Neural cell (in vitro differentiated cells): Measurements from ENCODE around the gene CYGB. TPM values are rescaled to one million over a fixed set of nuclear protein-coding genes. Genes with fewer than 3 reads are reported as not detected.

ENCODE experiments used
- H2AFZ ChIP-seq: fragments of 200-600, 300-800 bp; sonication (generic), shearing (Covaris generic); 2 replicates; pipeline ENCODE4 v1.6.0; 2014; ENCODE audit warnings: low read depth, mild to moderate bottlenecking, antibody characterized with exemption, low read length, moderate library complexity
- H3F3A ChIP-seq: fragments of 200-600 bp; shearing (Covaris generic); 2 replicates; pipeline ENCODE4 v1.6.1; 2016; ENCODE audit warnings: mild to moderate bottlenecking, moderate library complexity, mixed read lengths, antibody characterized with exemption, low read length; ENCODE audit not compliant: insufficient read depth, poor library complexity, severe bottlenecking
- H3K27ac ChIP-seq: fragments of 200-600, 300-800 bp; sonication (generic), shearing (Covaris generic); 2 replicates; pipeline ENCODE4 v1.5.1; 2014; ENCODE audit warnings: mild to moderate bottlenecking, low read length, moderate library complexity
- H3K27me3 ChIP-seq: fragments of 300-800, 200-600 bp; sonication (generic), shearing (Covaris generic); 2 replicates; pipeline ENCODE4 v1.6.0; 2014; ENCODE audit warnings: mild to moderate bottlenecking, low read depth, low read length, moderate library complexity; ENCODE audit not compliant: insufficient read depth
- H3K36me3 ChIP-seq: fragments of 300-800, 200-600 bp; sonication (generic), shearing (Covaris generic); 2 replicates; pipeline ENCODE4 v1.5.1; 2014; ENCODE audit warnings: mild to moderate bottlenecking, antibody characterized with exemption, low read length, moderate library complexity; ENCODE audit not compliant: insufficient read depth
- H3K4me2 ChIP-seq: fragments of 300-800, 200-600 bp; sonication (generic), shearing (Covaris generic); 2 replicates; pipeline ENCODE4 v1.6.0; 2014; ENCODE audit warnings: mild to moderate bottlenecking, low read length
- H3K4me3 ChIP-seq: fragments of 300-800, 200-600 bp; sonication (generic), shearing (Covaris generic); 2 replicates; pipeline ENCODE4 v1.5.1; 2014; ENCODE audit warnings: mild to moderate bottlenecking, low read length, moderate library complexity
- H3K79me2 ChIP-seq: fragments of 200-600 bp; shearing (Covaris generic); replicated peaks from 2 replicates; pipeline ENCODE4 v1.6.0; 2014; ENCODE audit warnings: mild to moderate bottlenecking, low read length, moderate library complexity; ENCODE audit not compliant: insufficient read depth
- H3K9ac ChIP-seq: fragments of 300-800, 200-600 bp; sonication (generic), shearing (Covaris generic); 2 replicates; pipeline ENCODE4 v1.6.1; 2016; ENCODE audit warnings: mild to moderate bottlenecking, low read length, mixed read lengths
- H3K9me2 ChIP-seq: fragments of 200-600 bp; shearing (Covaris generic); 2 replicates; pipeline ENCODE4 v1.6.1; 2016; ENCODE audit warnings: mild to moderate bottlenecking, low read length, mixed read lengths; ENCODE audit not compliant: insufficient read depth
- H3K9me3 ChIP-seq: fragments of 200-600, 300-800 bp; sonication (generic), shearing (Covaris generic); 2 replicates; pipeline ENCODE4 v1.6.1; 2016; ENCODE audit warnings: mild to moderate bottlenecking, mixed run types, low read length, moderate library complexity, mixed read lengths
- H4K20me1 ChIP-seq: fragments of 200-600 bp; shearing (Covaris generic); 2 replicates; pipeline ENCODE4 v1.6.1; 2016; ENCODE audit warnings: mild to moderate bottlenecking, mixed run types; ENCODE audit not compliant: insufficient read depth
- EP300 ChIP-seq: fragments of 450-650 bp; conservative IDR thresholded peaks from 2 replicates; pipeline ENCODE4 v1.6.1; 2014; ENCODE audit warnings: antibody characterized with exemption, mild to moderate bottlenecking, moderate library complexity; ENCODE audit not compliant: poor library complexity, severe bottlenecking
- EZH2 ChIP-seq: fragments of 200-600, 300-800 bp; shearing (Covaris generic), sonication (generic); IDR thresholded peaks from 2 replicates; pipeline ENCODE4 v1.6.1; 2014; ENCODE audit warnings: antibody characterized with exemption, low read length, borderline replicate concordance, mild to moderate bottlenecking; ENCODE audit not compliant: insufficient read depth, poor library complexity, severe bottlenecking
- MXI1 ChIP-seq: fragments of 450-650 bp; conservative IDR thresholded peaks from 2 replicates; pipeline ENCODE4 v1.6.1; 2014; ENCODE audit warnings: antibody characterized with exemption, mild to moderate bottlenecking; ENCODE audit not compliant: poor library complexity, severe bottlenecking
- POLR2AphosphoS5 ChIP-seq: IDR thresholded peaks from 2 replicates; pipeline ENCODE4 v1.6.1; 2012
- RAD21 ChIP-seq: fragments of 450-650 bp; conservative IDR thresholded peaks from 2 replicates; pipeline ENCODE4 v1.6.1; 2014; ENCODE audit warnings: antibody characterized with exemption, mild to moderate bottlenecking, moderate library complexity
- SMC3 ChIP-seq: fragments of 450-650 bp; conservative IDR thresholded peaks from 2 replicates; pipeline ENCODE4 v1.6.1; 2014; ENCODE audit warnings: antibody characterized with exemption, mild to moderate bottlenecking, moderate library complexity; ENCODE audit not compliant: poor library complexity
- TAF1 ChIP-seq: IDR thresholded peaks from 2 replicates; pipeline ENCODE4 v1.6.1; 2012; ENCODE audit warnings: low read depth
- polyA plus RNA-seq: library from polyadenylated mRNA; depleted of rRNA; stranded (reverse); fragments of >200 nt; gene quantifications from 2 replicates; pipeline ENCODE4 v1.2.3, GENCODE V29; 2014
- TF ChIP-seq, protein P1 (sequence below): fragments of 450-650 bp; IDR thresholded peaks from 2 replicates; pipeline ENCODE4 v1.5.1; 2014; ENCODE audit warnings: antibody characterized with exemption, mild to moderate bottlenecking, moderate library complexity; ENCODE audit not compliant: poor library complexity, severe bottlenecking
- TF ChIP-seq, protein P2 (sequence below): IDR thresholded peaks from 2 replicates; pipeline ENCODE4 v1.6.1; 2012; ENCODE audit warnings: borderline replicate concordance

The CYGB gene
- polyA plus RNA-seq, 1 donor from 2014 or later = 12.9 TPM

DNA sequence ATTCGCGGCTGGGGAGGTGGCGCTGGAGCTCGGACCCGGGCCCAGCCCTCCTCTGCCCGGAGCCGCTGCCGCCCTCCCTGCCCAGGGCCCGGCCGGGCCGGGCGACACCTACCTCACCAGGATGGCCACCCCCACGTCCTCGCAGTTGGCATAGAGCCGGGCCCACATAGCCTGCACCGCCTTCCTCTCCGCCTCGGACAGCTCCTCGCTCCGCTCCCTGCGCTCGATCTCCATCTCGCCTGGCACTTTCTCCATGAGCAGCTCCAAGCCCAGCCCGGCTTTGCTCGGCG lies 276 bp downstream of the CYGB start:
- H3K4me2 ChIP-seq = no peak overlapping the region
- no peaks in the 10 kb centered on the region for H3K36me3 ChIP-seq
- H2AFZ ChIP-seq = no peak overlapping the region
- no peaks in the 10 kb centered on the region for H4K20me1 ChIP-seq
- no peak for TF ChIP-seq POLR2AphosphoS5
- TF ChIP-seq RAD21 = no peak
- TF ChIP-seq, protein P1, sequence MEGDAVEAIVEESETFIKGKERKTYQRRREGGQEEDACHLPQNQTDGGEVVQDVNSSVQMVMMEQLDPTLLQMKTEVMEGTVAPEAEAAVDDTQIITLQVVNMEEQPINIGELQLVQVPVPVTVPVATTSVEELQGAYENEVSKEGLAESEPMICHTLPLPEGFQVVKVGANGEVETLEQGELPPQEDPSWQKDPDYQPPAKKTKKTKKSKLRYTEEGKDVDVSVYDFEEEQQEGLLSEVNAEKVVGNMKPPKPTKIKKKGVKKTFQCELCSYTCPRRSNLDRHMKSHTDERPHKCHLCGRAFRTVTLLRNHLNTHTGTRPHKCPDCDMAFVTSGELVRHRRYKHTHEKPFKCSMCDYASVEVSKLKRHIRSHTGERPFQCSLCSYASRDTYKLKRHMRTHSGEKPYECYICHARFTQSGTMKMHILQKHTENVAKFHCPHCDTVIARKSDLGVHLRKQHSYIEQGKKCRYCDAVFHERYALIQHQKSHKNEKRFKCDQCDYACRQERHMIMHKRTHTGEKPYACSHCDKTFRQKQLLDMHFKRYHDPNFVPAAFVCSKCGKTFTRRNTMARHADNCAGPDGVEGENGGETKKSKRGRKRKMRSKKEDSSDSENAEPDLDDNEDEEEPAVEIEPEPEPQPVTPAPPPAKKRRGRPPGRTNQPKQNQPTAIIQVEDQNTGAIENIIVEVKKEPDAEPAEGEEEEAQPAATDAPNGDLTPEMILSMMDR = no peak
- no peak for TF ChIP-seq TAF1
- TF ChIP-seq, protein P2, sequence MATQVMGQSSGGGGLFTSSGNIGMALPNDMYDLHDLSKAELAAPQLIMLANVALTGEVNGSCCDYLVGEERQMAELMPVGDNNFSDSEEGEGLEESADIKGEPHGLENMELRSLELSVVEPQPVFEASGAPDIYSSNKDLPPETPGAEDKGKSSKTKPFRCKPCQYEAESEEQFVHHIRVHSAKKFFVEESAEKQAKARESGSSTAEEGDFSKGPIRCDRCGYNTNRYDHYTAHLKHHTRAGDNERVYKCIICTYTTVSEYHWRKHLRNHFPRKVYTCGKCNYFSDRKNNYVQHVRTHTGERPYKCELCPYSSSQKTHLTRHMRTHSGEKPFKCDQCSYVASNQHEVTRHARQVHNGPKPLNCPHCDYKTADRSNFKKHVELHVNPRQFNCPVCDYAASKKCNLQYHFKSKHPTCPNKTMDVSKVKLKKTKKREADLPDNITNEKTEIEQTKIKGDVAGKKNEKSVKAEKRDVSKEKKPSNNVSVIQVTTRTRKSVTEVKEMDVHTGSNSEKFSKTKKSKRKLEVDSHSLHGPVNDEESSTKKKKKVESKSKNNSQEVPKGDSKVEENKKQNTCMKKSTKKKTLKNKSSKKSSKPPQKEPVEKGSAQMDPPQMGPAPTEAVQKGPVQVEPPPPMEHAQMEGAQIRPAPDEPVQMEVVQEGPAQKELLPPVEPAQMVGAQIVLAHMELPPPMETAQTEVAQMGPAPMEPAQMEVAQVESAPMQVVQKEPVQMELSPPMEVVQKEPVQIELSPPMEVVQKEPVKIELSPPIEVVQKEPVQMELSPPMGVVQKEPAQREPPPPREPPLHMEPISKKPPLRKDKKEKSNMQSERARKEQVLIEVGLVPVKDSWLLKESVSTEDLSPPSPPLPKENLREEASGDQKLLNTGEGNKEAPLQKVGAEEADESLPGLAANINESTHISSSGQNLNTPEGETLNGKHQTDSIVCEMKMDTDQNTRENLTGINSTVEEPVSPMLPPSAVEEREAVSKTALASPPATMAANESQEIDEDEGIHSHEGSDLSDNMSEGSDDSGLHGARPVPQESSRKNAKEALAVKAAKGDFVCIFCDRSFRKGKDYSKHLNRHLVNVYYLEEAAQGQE = no peak
- TF ChIP-seq EP300 = no peak
- no peak for TF ChIP-seq MXI1
- TF ChIP-seq EZH2 = no peak
- TF ChIP-seq SMC3 = no peak
- peak overlapping the region; percentile 62 for H3K4me3 ChIP-seq
- peak overlapping the region; percentile 67 for H3K9ac ChIP-seq
- no peaks in the 10 kb centered on the region for H3F3A ChIP-seq
- no peaks in the 10 kb centered on the region for H3K79me2 ChIP-seq
- no peaks in the 10 kb centered on the region for H3K9me2 ChIP-seq
- H3K27ac ChIP-seq = no peak overlapping the region
- H3K27me3 ChIP-seq = peaks cover 34% of the 10 kb centered on the region
- no peaks in the 10 kb centered on the region for H3K9me3 ChIP-seq

DNA sequence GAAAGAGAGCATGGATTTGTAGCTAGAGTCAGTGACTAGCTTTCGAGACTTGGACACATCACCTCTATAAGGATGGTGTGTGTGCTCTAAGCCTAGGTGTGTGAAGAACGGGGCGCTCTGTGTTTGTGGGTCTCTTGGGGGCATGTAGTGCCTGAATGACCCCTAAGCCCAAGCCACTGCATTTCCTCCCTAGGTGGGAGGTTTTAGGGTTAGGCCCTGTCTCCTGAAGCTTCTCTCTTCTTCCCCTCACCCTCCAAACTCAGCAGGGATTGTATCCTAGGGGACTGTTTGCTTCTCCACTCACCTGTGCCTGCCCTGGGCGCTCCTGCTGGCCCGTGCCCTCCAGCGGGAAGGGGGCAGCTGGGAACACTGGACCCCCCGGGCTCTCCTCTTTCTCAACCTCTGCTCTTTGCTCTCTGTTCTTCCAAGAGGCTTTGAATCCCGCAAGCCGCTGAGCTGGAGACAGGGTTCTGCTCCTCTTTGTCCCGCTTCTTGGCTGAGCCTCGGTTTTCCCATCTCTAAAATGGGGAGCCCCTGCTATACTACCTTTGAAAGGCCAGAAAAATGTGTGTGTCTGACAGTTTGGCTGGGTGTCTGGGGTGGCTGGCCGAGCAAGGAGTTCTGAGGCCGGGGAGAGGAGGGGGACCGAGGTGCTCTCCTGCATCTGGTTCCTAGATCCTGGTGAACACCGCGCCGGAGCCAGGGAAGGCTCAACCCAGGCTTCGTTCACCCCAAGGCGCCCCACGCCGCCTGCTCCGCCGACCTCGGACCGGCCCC lies 810 bp downstream of the CYGB start:
- peak overlapping the region; percentile 67 for H3K9ac ChIP-seq

More for the DNA sequence above, 810 bp downstream of the CYGB start:
- H3K36me3 ChIP-seq = no peaks in the 10 kb centered on the region
- H3K4me3 ChIP-seq = peak overlapping the region; percentile 62
- no peak overlapping the region for H2AFZ ChIP-seq
- no peak overlapping the region for H3K27ac ChIP-seq
- H3K79me2 ChIP-seq = no peaks in the 10 kb centered on the region
- no peaks in the 10 kb centered on the region for H4K20me1 ChIP-seq
- H3K9me3 ChIP-seq = no peaks in the 10 kb centered on the region
- no peak overlapping the region for H3K4me2 ChIP-seq
- no peaks in the 10 kb centered on the region for H3F3A ChIP-seq
- TF ChIP-seq EP300 = no peak
- TF ChIP-seq EZH2 = no peak
- TF ChIP-seq POLR2AphosphoS5 = no peak
- TF ChIP-seq, protein P2 = no peak
- TF ChIP-seq, protein P1 = no peak
- peaks cover 34% of the 10 kb centered on the region for H3K27me3 ChIP-seq
- H3K9me2 ChIP-seq = no peaks in the 10 kb centered on the region
